Neural progenitor cell (in vitro differentiated cells): ENCODE data around the gene PTPRT. TPM values are rescaled to one million over a fixed set of nuclear protein-coding genes. Genes with fewer than 3 reads are reported as not detected.

Source experiments
- DNase-seq: peaks from one replicate; pipeline ENCODE4 v3.0.0-alpha.2; 2016; ENCODE audit warnings: low spot score
- H2AFZ ChIP-seq: fragments of 200-600 bp; sonication (generic); replicated peaks from 2 replicates; pipeline ENCODE4 v1.6.1; 2016; ENCODE audit warnings: antibody characterized with exemption
- H3F3A ChIP-seq: fragments of 200-600 bp; sonication (generic); 2 replicates; pipeline ENCODE4 v1.6.1; 2016; ENCODE audit warnings: antibody characterized with exemption, low read depth
- H3K27ac ChIP-seq: fragments of 200-600 bp; sonication (generic); 2 replicates; pipeline ENCODE4 v1.5.1; 2016; ENCODE audit warnings: mild to moderate bottlenecking
- H3K27me3 ChIP-seq: fragments of 200-600 bp; sonication (generic); 2 replicates; pipeline ENCODE4 v1.6.1; 2016; ENCODE audit warnings: mild to moderate bottlenecking, moderate library complexity
- H3K36me3 ChIP-seq: fragments of 200-600 bp; sonication (generic); 2 replicates; pipeline ENCODE4 v1.5.1; 2016
- H3K4me1 ChIP-seq: fragments of 200-600 bp; sonication (generic); 2 replicates; pipeline ENCODE4 v1.6.1; 2016; ENCODE audit warnings: mixed run types
- H3K4me2 ChIP-seq: fragments of 200-600 bp; sonication (generic); 2 replicates; pipeline ENCODE4 v1.6.1; 2016
- H3K4me3 ChIP-seq: fragments of 200-600 bp; sonication (generic); 2 replicates; pipeline ENCODE4 v1.5.1; 2016
- H3K79me2 ChIP-seq: fragments of 200-600 bp; sonication (generic); 2 replicates; pipeline ENCODE4 v1.6.1; 2016; ENCODE audit warnings: low read depth
- H3K9ac ChIP-seq: fragments of 200-600 bp; sonication (generic); 2 replicates; pipeline ENCODE4 v1.6.1; 2016
- H3K9me3 ChIP-seq: fragments of 200-600 bp; sonication (generic); 2 replicates; pipeline ENCODE4 v1.5.1; 2016; ENCODE audit warnings: low read depth
- H4K20me1 ChIP-seq: fragments of 200-600 bp; sonication (generic); 2 replicates; pipeline ENCODE4 v1.6.1; 2016; ENCODE audit warnings: low read depth
- H3K27ac Mint-ChIP-seq: 3 replicates; pipeline ENCODE4 v1.8.0; 2021; ENCODE audit warnings: mixed read lengths
- H3K27me3 Mint-ChIP-seq: 2 replicates; pipeline ENCODE4 v1.8.0; 2022; ENCODE audit warnings: low read depth, mild to moderate bottlenecking, inconsistent platforms, moderate library complexity, mixed read lengths; ENCODE audit not compliant: insufficient read depth
- H3K36me3 Mint-ChIP-seq: 3 replicates; pipeline ENCODE4 v1.8.0; 2021; ENCODE audit warnings: mixed read lengths
- H3K4me1 Mint-ChIP-seq: 3 replicates; pipeline ENCODE4 v1.8.0; 2021; ENCODE audit warnings: mixed read lengths
- H3K4me3 Mint-ChIP-seq: 3 replicates; pipeline ENCODE4 v1.8.0; 2021; ENCODE audit warnings: mild to moderate bottlenecking, moderate library complexity, mixed read lengths
- H3K9me3 Mint-ChIP-seq: 3 replicates; pipeline ENCODE4 v1.8.0; 2020; ENCODE audit warnings: mixed read lengths
- CTCF ChIP-seq: fragments of 200-600 bp; sonication (generic); IDR thresholded peaks from 2 replicates; pipeline ENCODE4 v1.5.1; 2017; ENCODE audit warnings: antibody characterized with exemption, mild to moderate bottlenecking
- EZH2 ChIP-seq: fragments of 200-600 bp; sonication (generic); IDR thresholded peaks from 2 replicates; pipeline ENCODE4 v1.6.1; 2017; ENCODE audit warnings: antibody characterized with exemption, mild to moderate bottlenecking, moderate library complexity
- EZH2phosphoT487 ChIP-seq: fragments of 200-600 bp; sonication (generic); IDR thresholded peaks from 2 replicates; pipeline ENCODE4 v1.6.1; 2017; ENCODE audit warnings: antibody characterized with exemption
- total RNA-seq: library from RNA; depleted of rRNA; stranded (reverse); fragments of >200 nt; gene quantifications from 2 replicates; pipeline ENCODE4 v1.2.3, GENCODE V29; 2015; ENCODE audit warnings: low replicate concordance

The PTPRT gene
- total RNA-seq, 1 donor from 2014 or later: 1.1 TPM

DNA sequence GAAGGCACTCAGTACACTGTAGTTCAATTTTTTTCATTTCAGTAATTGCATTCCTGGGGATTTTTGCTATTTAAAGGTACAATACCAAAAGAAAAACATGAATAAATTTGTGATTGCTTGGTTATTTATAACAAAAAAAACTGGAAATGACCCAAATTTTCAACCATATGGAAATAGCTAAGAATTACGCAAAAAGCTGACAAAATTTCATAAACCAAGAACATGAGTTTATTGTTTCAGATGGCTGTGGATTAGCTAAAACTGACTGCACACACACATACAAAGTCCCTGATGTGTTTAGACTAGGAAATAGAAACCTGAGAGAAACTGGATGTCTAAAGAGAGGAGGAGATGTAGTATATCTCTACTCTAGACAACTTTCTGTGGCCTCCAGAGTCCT lies 853.1 kb downstream of the PTPRT start:
- H3K79me2 ChIP-seq: no peaks in the 10 kb centered on the region
- H3K4me2 ChIP-seq: no peak overlapping the region
- Mint-ChIP-seq H3K27me3 (no peaks in the 10 kb centered on the region), H3K27ac (no peak overlapping the region), H3K36me3 (no peaks in the 10 kb centered on the region), H3K4me1 (peaks cover 10% of the 10 kb centered on the region), H3K9me3 (no peaks in the 10 kb centered on the region), H3K4me3 (no peak overlapping the region)
- TF ChIP-seq CTCF (no peak), EZH2phosphoT487 (no peak), EZH2 (no peak)
- H3K4me1 ChIP-seq: peaks cover 15% of the 10 kb centered on the region
- no peaks in the 10 kb centered on the region for H3K9me3 ChIP-seq
- no peak overlapping the region for H2AFZ ChIP-seq
- H3K9ac ChIP-seq: no peak overlapping the region
- H3K27ac ChIP-seq: no peak overlapping the region
- no peak for DNase-seq
- no peaks in the 10 kb centered on the region for H3K27me3 ChIP-seq
- H3K4me3 ChIP-seq: no peak overlapping the region
- H3K36me3 ChIP-seq: no peaks in the 10 kb centered on the region
- H4K20me1 ChIP-seq: no peaks in the 10 kb centered on the region
- peaks cover 6% of the 10 kb centered on the region for H3F3A ChIP-seq

- no peaks in the 10 kb centered on the region for H3K9me3 ChIP-seq
- peaks cover 11% of the 10 kb centered on the region for H3K4me1 Mint-ChIP-seq
- no peak overlapping the region for H3K4me2 ChIP-seq
- no peaks in the 10 kb centered on the region for H3K27me3 ChIP-seq
- peaks cover 4% of the 10 kb centered on the region for H3K9me3 Mint-ChIP-seq
- H3K27ac Mint-ChIP-seq: no peak overlapping the region
- H3K79me2 ChIP-seq: no peaks in the 10 kb centered on the region
- no peaks in the 10 kb centered on the region for H4K20me1 ChIP-seq
- no peaks in the 10 kb centered on the region for H3K36me3 ChIP-seq
- no peak for DNase-seq
- no peak overlapping the region for H3K4me3 ChIP-seq
- H3K4me3 Mint-ChIP-seq: no peak overlapping the region
- H3F3A ChIP-seq: no peaks in the 10 kb centered on the region
- no peak overlapping the region for H3K27ac ChIP-seq
- H2AFZ ChIP-seq: no peak overlapping the region
- peaks cover 10% of the 10 kb centered on the region for H3K4me1 ChIP-seq
- TF ChIP-seq EZH2phosphoT487 (no peak), CTCF (no peak), EZH2 (no peak)
- H3K9ac ChIP-seq: no peak overlapping the region
- no peaks in the 10 kb centered on the region for H3K36me3 Mint-ChIP-seq
- H3K27me3 Mint-ChIP-seq: no peaks in the 10 kb centered on the region
Observed at GRCh38 chr20:42319252-42320013, 870.3 kb downstream of the PTPRT start.

DNA sequence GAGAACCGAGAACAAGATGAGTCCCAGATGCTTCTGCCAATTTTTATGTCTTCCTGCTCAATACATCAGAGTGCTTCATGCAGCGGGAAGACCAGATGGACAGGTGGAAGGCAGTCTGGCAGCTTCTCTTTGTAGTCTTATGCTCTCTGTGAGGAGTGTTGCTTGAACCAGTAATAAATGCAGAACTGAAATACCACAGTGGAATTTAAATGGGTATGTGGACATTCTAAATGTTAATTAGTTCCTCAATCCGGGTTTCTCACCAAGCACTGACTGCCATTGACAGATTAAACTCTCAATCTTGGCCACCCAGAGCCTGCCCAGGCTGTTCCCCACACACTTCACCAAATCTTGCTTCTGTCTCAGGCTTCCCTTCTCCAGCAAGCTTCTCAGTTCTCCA lies 876.0 kb downstream of the PTPRT start:
- H3K36me3 Mint-ChIP-seq: no peaks in the 10 kb centered on the region
- no peaks in the 10 kb centered on the region for H3K27me3 Mint-ChIP-seq
- H3K4me3 Mint-ChIP-seq: no peak overlapping the region
- Histone ChIP-seq H3K27ac (no peak overlapping the region), H3K79me2 (no peaks in the 10 kb centered on the region), H2AFZ (no peak overlapping the region), H3K9ac (no peak overlapping the region), H3K4me1 (peaks cover 19% of the 10 kb centered on the region), H3K4me3 (no peak overlapping the region), H3K4me2 (no peak overlapping the region), H3K27me3 (no peaks in the 10 kb centered on the region), H3K36me3 (no peaks in the 10 kb centered on the region), H3K9me3 (no peaks in the 10 kb centered on the region), H4K20me1 (no peaks in the 10 kb centered on the region), H3F3A (peaks cover 10% of the 10 kb centered on the region)
- peaks cover 4% of the 10 kb centered on the region for H3K4me1 Mint-ChIP-seq
- H3K9me3 Mint-ChIP-seq: no peaks in the 10 kb centered on the region
- no peak overlapping the region for H3K27ac Mint-ChIP-seq
- no peak for TF ChIP-seq CTCF
- TF ChIP-seq EZH2phosphoT487: no peak
- no peak for TF ChIP-seq EZH2
- no peak for DNase-seq
